Endodermal cell (in vitro differentiated cells): ENCODE results near the gene SEPTIN8. TPM values are rescaled to one million over a fixed set of nuclear protein-coding genes. Genes with fewer than 3 reads are reported as not detected.
A peak's percentile ranks its signal among the peaks of the same experiment; 100 is the strongest.

Experiments used
- DNase-seq: peaks from one replicate; pipeline ENCODE4 v3.0.0-alpha.2; 2017
- H3K27ac ChIP-seq: 2 replicates; pipeline ENCODE4 v1.5.1; 2013; ENCODE audit warnings: mild to moderate bottlenecking, low read depth, low read length, moderate library complexity
- H3K27me3 ChIP-seq: 2 replicates; pipeline ENCODE4 v1.6.1; 2013; ENCODE audit warnings: mild to moderate bottlenecking, low read length, moderate library complexity; ENCODE audit not compliant: insufficient read depth, control insufficient read depth, poor library complexity, severe bottlenecking
- H3K36me3 ChIP-seq: 2 replicates; pipeline ENCODE4 v1.7.0; 2013; ENCODE audit warnings: mild to moderate bottlenecking, low read length, moderate library complexity; ENCODE audit not compliant: control insufficient read depth, insufficient read depth
- H3K4me1 ChIP-seq: one replicate; pipeline ENCODE4 v1.7.0; 2013; ENCODE audit warnings: low read length; ENCODE audit not compliant: control insufficient read depth, insufficient read depth
- H3K4me3 ChIP-seq: 2 replicates; pipeline ENCODE4 v1.5.1; 2013; ENCODE audit warnings: mild to moderate bottlenecking, low read length, moderate library complexity
- H3K9ac ChIP-seq: 2 replicates; pipeline ENCODE4 v1.6.1; 2013; ENCODE audit warnings: mild to moderate bottlenecking, low read length, moderate library complexity; ENCODE audit not compliant: poor library complexity, severe bottlenecking; ENCODE audit errors: extremely low read depth
- H3K9me3 ChIP-seq: 2 replicates; pipeline ENCODE4 v1.6.1; 2013; ENCODE audit warnings: mild to moderate bottlenecking, low read length, moderate library complexity; ENCODE audit not compliant: control insufficient read depth
- H3K27ac Mint-ChIP-seq: 2 replicates; pipeline ENCODE4 v1.8.0; 2020; ENCODE audit warnings: mixed read lengths
- H3K27me3 Mint-ChIP-seq: 2 replicates; pipeline ENCODE4 v1.8.0; 2021; ENCODE audit warnings: mild to moderate bottlenecking, mixed read lengths; ENCODE audit not compliant: insufficient read depth
- H3K36me3 Mint-ChIP-seq: 2 replicates; pipeline ENCODE4 v1.8.0; 2020; ENCODE audit warnings: low read depth, mixed read lengths
- H3K4me1 Mint-ChIP-seq: 2 replicates; pipeline ENCODE4 v1.8.0; 2020; ENCODE audit warnings: mixed read lengths
- H3K4me3 Mint-ChIP-seq: 2 replicates; pipeline ENCODE4 v1.8.0; 2020; ENCODE audit warnings: mild to moderate bottlenecking, moderate library complexity, mixed read lengths
- H3K9me3 Mint-ChIP-seq: 2 replicates; pipeline ENCODE4 v1.8.0; 2020; ENCODE audit warnings: mild to moderate bottlenecking, mixed read lengths
- WGBS, 2 experiments: methylation state at CpG; one replicate each; pipeline versions ENCODE4 v1.1.5 to v1.1.7; 2013; ENCODE audit warnings: missing lambda C conversion rate in 2 of 2, mixed read lengths in 1 of 2; ENCODE audit not compliant: insufficient coverage in 1 of 2, insufficient read length in 1 of 2; 5-methylcytosine and 5-hydroxymethylcytosine counted together
- total RNA-seq, 2 donors: library from RNA; stranded (reverse); fragmentation: NEBNext Ultra II Directional in 1 of 2; extraction: Animal tissue kit (Norgen Biotek cat#: 25700) in 1 of 2; gene quantifications; 2 replicates in 1 of 2; 3 replicates in 1 of 2; pipeline ENCODE4 v1.2.1, GENCODE V29; 2021
- TF ChIP-seq, protein P1 (sequence below): fragments of 200-600 bp; sonication (generic); conservative IDR thresholded peaks from 2 replicates; pipeline ENCODE4 v1.5.0; 2021; ENCODE audit warnings: antibody characterized with exemption, mild to moderate bottlenecking

Gene SEPTIN8
- total RNA-seq, 2 donors from 2014 or later: 49.0 to 56.7 TPM

DNA sequence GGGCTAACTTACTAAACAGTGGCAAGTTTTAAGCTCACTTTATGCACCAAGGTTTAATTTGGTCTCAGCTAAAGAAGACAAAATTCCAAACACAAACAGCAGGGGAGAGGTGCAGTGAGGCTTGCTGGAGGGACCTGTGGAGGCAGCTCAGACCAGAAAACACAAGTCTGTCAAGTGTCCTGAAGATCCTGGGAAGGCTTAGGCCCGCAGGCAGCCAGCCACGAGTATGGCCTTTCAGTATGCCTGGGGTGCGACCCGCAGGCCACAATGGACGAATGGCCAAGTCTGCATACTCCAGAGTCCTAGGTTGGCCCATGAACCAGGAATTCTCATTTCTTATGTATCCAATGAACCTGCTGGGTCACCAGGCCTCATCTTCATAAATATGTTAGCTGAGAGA is 20.5 kb downstream of the SEPTIN8 start:
- Histone ChIP-seq H3K36me3 (peaks cover 12% of the 10 kb centered on the region), H3K4me1 (no peaks in the 10 kb centered on the region), H3K4me3 (no peak overlapping the region), H3K27ac (no peak overlapping the region), H3K27me3 (peaks cover 8% of the 10 kb centered on the region), H3K9me3 (no peaks in the 10 kb centered on the region), H3K9ac (no peak overlapping the region)
- Mint-ChIP-seq H3K9me3 (no peaks in the 10 kb centered on the region), H3K36me3 (peaks cover 30% of the 10 kb centered on the region), H3K4me1 (peaks cover 11% of the 10 kb centered on the region), H3K27ac (no peak overlapping the region), H3K4me3 (no peak overlapping the region), H3K27me3 (peaks cover 11% of the 10 kb centered on the region)
- peak; percentile 34 for DNase-seq
- TF ChIP-seq, protein P1, sequence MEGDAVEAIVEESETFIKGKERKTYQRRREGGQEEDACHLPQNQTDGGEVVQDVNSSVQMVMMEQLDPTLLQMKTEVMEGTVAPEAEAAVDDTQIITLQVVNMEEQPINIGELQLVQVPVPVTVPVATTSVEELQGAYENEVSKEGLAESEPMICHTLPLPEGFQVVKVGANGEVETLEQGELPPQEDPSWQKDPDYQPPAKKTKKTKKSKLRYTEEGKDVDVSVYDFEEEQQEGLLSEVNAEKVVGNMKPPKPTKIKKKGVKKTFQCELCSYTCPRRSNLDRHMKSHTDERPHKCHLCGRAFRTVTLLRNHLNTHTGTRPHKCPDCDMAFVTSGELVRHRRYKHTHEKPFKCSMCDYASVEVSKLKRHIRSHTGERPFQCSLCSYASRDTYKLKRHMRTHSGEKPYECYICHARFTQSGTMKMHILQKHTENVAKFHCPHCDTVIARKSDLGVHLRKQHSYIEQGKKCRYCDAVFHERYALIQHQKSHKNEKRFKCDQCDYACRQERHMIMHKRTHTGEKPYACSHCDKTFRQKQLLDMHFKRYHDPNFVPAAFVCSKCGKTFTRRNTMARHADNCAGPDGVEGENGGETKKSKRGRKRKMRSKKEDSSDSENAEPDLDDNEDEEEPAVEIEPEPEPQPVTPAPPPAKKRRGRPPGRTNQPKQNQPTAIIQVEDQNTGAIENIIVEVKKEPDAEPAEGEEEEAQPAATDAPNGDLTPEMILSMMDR: no peak
- WGBS, 2 experiments: 89 to 90% methylated on average over 5 of the region's 5 CpGs

DNA sequence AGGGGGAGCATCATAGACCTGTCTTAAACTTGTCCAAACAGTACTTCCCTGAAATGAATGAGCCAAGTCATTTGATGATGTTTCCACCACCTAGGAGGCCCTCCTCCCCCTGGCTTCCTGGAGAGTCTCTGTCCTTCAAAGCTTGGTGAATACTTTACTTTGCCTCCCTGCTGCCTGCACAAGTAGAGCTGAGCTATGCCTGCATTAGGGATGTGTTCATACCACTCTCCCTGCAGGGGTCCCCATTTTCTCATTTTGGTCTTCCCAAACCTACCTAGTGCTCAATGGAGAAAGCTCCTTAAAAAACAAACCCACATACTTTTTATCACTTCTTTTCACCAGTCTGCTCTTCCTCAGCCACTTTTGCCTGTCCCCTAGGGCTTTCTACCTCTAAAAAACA is 22.1 kb downstream of the SEPTIN8 start:
- no peak overlapping the region for H3K4me3 Mint-ChIP-seq
- H3K36me3 ChIP-seq: peaks cover 12% of the 10 kb centered on the region
- no peaks in the 10 kb centered on the region for H3K4me1 ChIP-seq
- no peak overlapping the region for H3K4me3 ChIP-seq
- TF ChIP-seq, protein P1: peak; percentile 51
- peaks cover 11% of the 10 kb centered on the region for H3K4me1 Mint-ChIP-seq
- no peaks in the 10 kb centered on the region for H3K9me3 Mint-ChIP-seq
- H3K9me3 ChIP-seq: no peaks in the 10 kb centered on the region
- H3K36me3 Mint-ChIP-seq: peaks cover 15% of the 10 kb centered on the region
- H3K27ac ChIP-seq: no peak overlapping the region
- peaks cover 24% of the 10 kb centered on the region for H3K27me3 ChIP-seq
- no peak overlapping the region for H3K27ac Mint-ChIP-seq
- H3K9ac ChIP-seq: no peak overlapping the region
- H3K27me3 Mint-ChIP-seq: peaks cover 27% of the 10 kb centered on the region
- peak; percentile 64 for DNase-seq

DNA sequence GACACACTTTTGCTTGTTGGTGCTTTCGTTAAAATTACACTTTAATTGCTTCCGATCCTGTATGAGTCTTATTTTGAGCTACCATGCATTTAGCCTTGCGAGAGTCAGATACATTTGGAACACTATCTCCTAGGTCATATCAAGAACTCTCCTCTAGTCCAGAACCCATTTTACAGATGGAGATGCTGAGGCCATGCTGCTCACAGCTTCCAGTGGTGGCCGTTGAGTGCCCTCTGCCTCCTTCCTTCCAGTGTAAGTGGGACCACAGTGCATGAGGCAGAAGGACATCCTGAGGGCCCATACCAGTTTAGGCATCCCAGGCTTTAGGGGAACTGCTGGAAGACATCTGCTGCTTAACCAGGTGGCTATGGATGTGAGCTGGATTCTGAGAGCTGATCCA is 22.9 kb downstream of the SEPTIN8 start:
- Histone ChIP-seq H3K36me3 (peaks cover 12% of the 10 kb centered on the region), H3K27ac (no peak overlapping the region), H3K4me1 (no peaks in the 10 kb centered on the region), H3K27me3 (peaks cover 32% of the 10 kb centered on the region), H3K4me3 (no peak overlapping the region), H3K9me3 (no peaks in the 10 kb centered on the region), H3K9ac (no peak overlapping the region)
- TF ChIP-seq, protein P1: no peak
- DNase-seq: peak; percentile 13
- peaks cover 11% of the 10 kb centered on the region for H3K4me1 Mint-ChIP-seq
- peaks cover 12% of the 10 kb centered on the region for H3K36me3 Mint-ChIP-seq
- 91 to 92% methylated on average over 4 of the region's 4 CpGs for WGBS, 2 experiments
- H3K27me3 Mint-ChIP-seq: peaks cover 35% of the 10 kb centered on the region
- H3K27ac Mint-ChIP-seq: no peak overlapping the region
- no peaks in the 10 kb centered on the region for H3K9me3 Mint-ChIP-seq
- H3K4me3 Mint-ChIP-seq: no peak overlapping the region
